ENCODE results near the gene SECISBP2L.

The SECISBP2L gene

GRCh38 chr15:48962662-48963523 is 83.4 kb downstream of the SECISBP2L start:
- no peak for DNase-seq

GRCh38 chr15:48955967-48956366 is 90.3 kb downstream of the SECISBP2L start:
- DNase-seq, result no peak

- no peak for DNase-seq
These were observed 90.9 kb downstream of the SECISBP2L start for GRCh38 chr15:48955370-48955769.

- DNase-seq, result no peak
These were observed 91.7 kb downstream of the SECISBP2L start for GRCh38 chr15:48954538-48954937.

- no peak for DNase-seq
These were observed 99.4 kb downstream of the SECISBP2L start for GRCh38 chr15:48946840-48947187.

- no peak for DNase-seq
These were observed 100.0 kb downstream of the SECISBP2L start for GRCh38 chr15:48946074-48946839.

GRCh38 chr15:48945386-48945785 is 100.9 kb downstream of the SECISBP2L start:
- no peak for DNase-seq

- DNase-seq, result no peak
These were observed 104.3 kb downstream of the SECISBP2L start for GRCh38 chr15:48941904-48942303.

GRCh38 chr15:48940508-48940907 is 105.7 kb downstream of the SECISBP2L start:
- DNase-seq, result no peak

- no peak for DNase-seq
These were observed 106.6 kb downstream of the SECISBP2L start for GRCh38 chr15:48939648-48940047.
